HuH-7 (cell line): ENCODE measurements around the gene RPS10.

Experiments
- DNase-seq: peaks from one replicate; pipeline ENCODE4 v3.0.0; 2011; ENCODE audit warnings: low spot score

Gene RPS10

GRCh38 chr6:34370361-34370760 lies 55.5 kb downstream of the RPS10 start:
- DNase-seq, result no peak

- no peak for DNase-seq
Observed at GRCh38 chr6:34369385-34369784, 56.5 kb downstream of the RPS10 start.
